SK-N-SH (cell line): Measurements from ENCODE around the gene FKBP5. TPM values are rescaled to one million over a fixed set of nuclear protein-coding genes. Genes with fewer than 3 reads are reported as not detected.

ENCODE experiments used
- CTCF ChIA-PET: fragments of 300-600, 350-600 bp; formaldehyde crosslinking; extraction: SDS; loops from one replicate; lab custom pipeline; 2021; lab: Yijun Ruan, JAX
- POLR2A ChIA-PET: fragments of 350-600 bp; sonication (Branson Sonifier 250); formaldehyde crosslinking; extraction: SDS; loops from one replicate; lab custom pipeline; 2020; ENCODE audit warnings: antibody characterized with exemption, inconsistent platforms; lab: Yijun Ruan, JAX
- DNase-seq: peaks from one replicate; pipeline ENCODE4 v3.0.0; 2012
- H2AFZ ChIP-seq: fragments of 200-600 bp; sonication (generic); 2 replicates; pipeline ENCODE4 v1.8.1; 2016; ENCODE audit warnings: antibody characterized with exemption, mild to moderate bottlenecking, low read depth
- H3F3A ChIP-seq: fragments of 200-600 bp; sonication (generic); replicated peaks from 2 replicates; pipeline ENCODE3; 2016; ENCODE audit warnings: antibody characterized with exemption, mild to moderate bottlenecking; ENCODE audit not compliant: insufficient read depth
- H3K27ac ChIP-seq, 2 experiments: fragments of 200-500 bp in 1 of 2; fragments of 200-600 bp in 1 of 2; sonication (Bioruptor generic) in 1 of 2; sonication (generic), shearing (Covaris generic) in 1 of 2; 2 replicates each; pipeline versions ENCODE4 v1.5.1 to v1.6.1; 2014 to 2016; ENCODE audit warnings: low read depth in 2 of 2, inconsistent platforms in 1 of 2, low read length in 1 of 2, mild to moderate bottlenecking in 1 of 2, mixed read lengths in 1 of 2
- H3K27me3 ChIP-seq: fragments of 200-600 bp; sonication (generic), shearing (Covaris generic); 2 replicates; pipeline ENCODE4 v1.6.1; 2016; ENCODE audit warnings: mixed run types; ENCODE audit not compliant: insufficient read depth
- H3K36me3 ChIP-seq, 2 experiments: fragments of 200-500 bp in 1 of 2; fragments of 200-600 bp in 1 of 2; sonication (Bioruptor generic) in 1 of 2; sonication (generic) in 1 of 2; replicated peaks in 1 of 2; 2 replicates each; pipeline versions ENCODE3 to v1.5.1; 2014 to 2016; ENCODE audit warnings: low read length in 1 of 2, mild to moderate bottlenecking in 1 of 2; ENCODE audit not compliant: insufficient read depth in 2 of 2, control insufficient read depth in 1 of 2
- H3K4me1 ChIP-seq, 2 experiments: fragments of 200-500 bp in 1 of 2; fragments of 200-600 bp in 1 of 2; sonication (Bioruptor generic) in 1 of 2; sonication (generic), shearing (Covaris generic) in 1 of 2; 2 replicates each; pipeline versions ENCODE4 v1.5.1 to v1.6.1; 2014 to 2016; ENCODE audit warnings: low read depth in 1 of 2, low read length in 1 of 2, mixed run types in 1 of 2; ENCODE audit not compliant: insufficient read depth in 2 of 2, control insufficient read depth in 1 of 2
- H3K4me2 ChIP-seq: fragments of 200-600 bp; sonication (generic), shearing (Covaris generic); 2 replicates; pipeline ENCODE4 v1.6.1; 2017; ENCODE audit warnings: mixed run types
- H3K4me3 ChIP-seq, 2 experiments: fragments of 200-500 bp in 1 of 2; fragments of 200-600 bp in 1 of 2; sonication (Bioruptor generic) in 1 of 2; sonication (generic), shearing (Covaris generic) in 1 of 2; 2 replicates each; pipeline versions ENCODE4 v1.5.1 to v1.8.1; 2014 to 2016; ENCODE audit warnings: low read depth in 2 of 2, inconsistent platforms in 1 of 2, low read length in 1 of 2, mild to moderate bottlenecking in 1 of 2, mixed read lengths in 1 of 2, moderate library complexity in 1 of 2
- H3K79me2 ChIP-seq: fragments of 200-600 bp; sonication (generic); 2 replicates; pipeline ENCODE4 v1.8.1; 2017; ENCODE audit warnings: mild to moderate bottlenecking; ENCODE audit not compliant: insufficient read depth
- H3K9ac ChIP-seq: fragments of 200-600 bp; sonication (generic); 2 replicates; pipeline ENCODE4 v1.6.1; 2017; ENCODE audit warnings: mixed run types
- H3K9me2 ChIP-seq: fragments of 200-600 bp; sonication (generic); 2 replicates; pipeline ENCODE4 v1.6.1; 2017; ENCODE audit warnings: mixed run types
- H3K9me3 ChIP-seq: fragments of 200-600 bp; sonication (generic); 2 replicates; pipeline ENCODE4 v1.6.1; 2017; ENCODE audit warnings: mixed run types, mild to moderate bottlenecking, moderate library complexity
- H4K20me1 ChIP-seq: fragments of 200-600 bp; sonication (generic); 2 replicates; pipeline ENCODE4 v1.6.1; 2017; ENCODE audit warnings: mild to moderate bottlenecking, mixed run types; ENCODE audit not compliant: insufficient read depth
- CTCF ChIP-seq: fragments of 200-600 bp; sonication (generic); IDR thresholded peaks from 2 replicates; pipeline ENCODE4 v1.6.1; 2017; ENCODE audit warnings: antibody characterized with exemption, mild to moderate bottlenecking, moderate library complexity
- ELF1 ChIP-seq: IDR thresholded peaks from 2 replicates; pipeline ENCODE4 v1.4.0; 2012
- EZH2phosphoT487 ChIP-seq: fragments of 200-600 bp; sonication (generic); IDR thresholded peaks from 2 replicates; pipeline ENCODE4 v1.6.1; 2017; ENCODE audit warnings: low read depth, mixed run types, mild to moderate bottlenecking, antibody characterized with exemption, moderate library complexity, borderline replicate concordance
- FOXJ3 ChIP-seq: sonication (generic); formaldehyde crosslinking; IDR thresholded peaks from 2 replicates; pipeline ENCODE4 v1.5.1; 2020; ENCODE audit warnings: mild to moderate bottlenecking, missing genetic modification reagents
- FOXM1 ChIP-seq: IDR thresholded peaks from 2 replicates; pipeline ENCODE4 v1.4.0; 2012; ENCODE audit warnings: low read depth, mild to moderate bottlenecking
- GABPA ChIP-seq: IDR thresholded peaks from 2 replicates; pipeline ENCODE4 v1.4.0; 2012; ENCODE audit warnings: low read depth, mild to moderate bottlenecking
- JUND ChIP-seq: IDR thresholded peaks from 2 replicates; pipeline ENCODE4 v1.4.0; 2012
- MAX ChIP-seq: IDR thresholded peaks from 2 replicates; pipeline ENCODE4 v1.4.0; 2012; ENCODE audit warnings: low read depth
- MXI1 ChIP-seq: IDR thresholded peaks from 2 replicates; pipeline ENCODE4 v1.6.1; 2012; ENCODE audit warnings: mild to moderate bottlenecking, low read depth, low read length, improper control_type of control experiment
- PBX3 ChIP-seq: IDR thresholded peaks from 2 replicates; pipeline ENCODE4; 2012
- RAD21 ChIP-seq: IDR thresholded peaks from 2 replicates; pipeline ENCODE4 v1.6.1; 2012; ENCODE audit warnings: mild to moderate bottlenecking, low read length
- RCOR1 ChIP-seq: fragments of 150-350 bp; IDR thresholded peaks from 2 replicates; pipeline ENCODE4 v1.6.1; 2017; ENCODE audit warnings: antibody characterized with exemption, low read length
- RFX5 ChIP-seq: IDR thresholded peaks from 2 replicates; pipeline ENCODE4 v1.6.1; 2012; ENCODE audit warnings: mild to moderate bottlenecking, improper control_type of control experiment, low read length
- RXRA ChIP-seq: IDR thresholded peaks from 2 replicates; pipeline ENCODE4 v1.4.0; 2012; ENCODE audit warnings: low read depth, mild to moderate bottlenecking, borderline replicate concordance
- SIN3A ChIP-seq: IDR thresholded peaks from 2 replicates; pipeline ENCODE4 v1.6.1; 2012; ENCODE audit warnings: low read depth, mild to moderate bottlenecking, low read length, moderate library complexity, borderline replicate concordance
- SMC3 ChIP-seq: IDR thresholded peaks from 2 replicates; pipeline ENCODE4 v1.6.1; 2012; ENCODE audit warnings: low read depth, low read length, improper control_type of control experiment
- TEAD4 ChIP-seq: IDR thresholded peaks from 2 replicates; pipeline ENCODE4 v1.4.0; 2012; ENCODE audit warnings: mild to moderate bottlenecking, borderline replicate concordance; ENCODE audit not compliant: insufficient read depth
- WGBS: methylation state at CpG from one replicate; pipeline ENCODE4 v1.1.6; 2017; ENCODE audit warnings: low lambda C conversion rate; 5-methylcytosine and 5-hydroxymethylcytosine counted together
- polyA plus RNA-seq, 3 experiments: library from polyadenylated mRNA; depleted of rRNA; stranded (reverse); fragments of >200 nt; gene quantifications; 2 replicates each; pipeline ENCODE4 v1.2.3, GENCODE V29; 2012

Gene FKBP5
- polyA plus RNA-seq, 1 of the 3 experiments (the other 2 are of a cell fraction), result 5.1 TPM

GRCh38 chr6:35561113-35561512 lies 127.6 kb downstream of the FKBP5 start:
- POLR2A ChIA-PET, result no interaction called here
- H3K4me2 ChIP-seq, result no peak overlapping the region
- H3K36me3 ChIP-seq, result no peaks in the 10 kb centered on the region
- H3K9me3 ChIP-seq, result no peaks in the 10 kb centered on the region
- H3K4me3 ChIP-seq, result no peak overlapping the region
- H3K27me3 ChIP-seq, result peaks cover 4% of the 10 kb centered on the region
- no peak for DNase-seq
- H2AFZ ChIP-seq, result no peak overlapping the region
- WGBS, result 57% methylated on average over 5 of the region's 5 CpGs
- H3F3A ChIP-seq, result no peaks in the 10 kb centered on the region
- H3K79me2 ChIP-seq, result no peaks in the 10 kb centered on the region
- no peaks in the 10 kb centered on the region for H3K9me2 ChIP-seq
- H3K27ac ChIP-seq, result no peak overlapping the region
- TF ChIP-seq RCOR1, result no peak
- no peak for TF ChIP-seq ELF1
- TF ChIP-seq EZH2phosphoT487, result no peak
- TF ChIP-seq SIN3A, result no peak
- no peak for TF ChIP-seq MXI1
- no peak for TF ChIP-seq GABPA
- no peak for TF ChIP-seq FOXM1
- TF ChIP-seq PBX3, result no peak
- no peak for TF ChIP-seq SMC3
- TF ChIP-seq RXRA, result no peak
- no peak for TF ChIP-seq FOXJ3
- no peak for TF ChIP-seq RFX5
- TF ChIP-seq RAD21, result no peak
- TF ChIP-seq TEAD4, result no peak
- no peak for TF ChIP-seq JUND
- TF ChIP-seq, all 33 proteins: peak for 0
- Histone ChIP-seq H4K20me1 (no peaks in the 10 kb centered on the region), H3K4me1 (peaks cover 0 to 5% of the 10 kb centered on the region in 2 experiments; a peak in 1 of 4 replicates), H3K9ac (no peak overlapping the region)
- CTCF ChIA-PET, result interaction anchor here (1.1 to 1.8 kb wide), 4 partner anchors 11 to 175 kb away, joined by 3 to 6 read pairs (median 4); partner anchors contain the start of gene ARMC12

- Histone ChIP-seq H3K27ac (no peak overlapping the region), H3K36me3 (no peaks in the 10 kb centered on the region), H3K9me3 (no peaks in the 10 kb centered on the region), H4K20me1 (no peaks in the 10 kb centered on the region), H2AFZ (no peak overlapping the region), H3F3A (no peaks in the 10 kb centered on the region), H3K4me2 (no peak overlapping the region)
- CTCF ChIA-PET, result no interaction called here
- no peak for TF ChIP-seq MAX
- no peak for TF ChIP-seq SIN3A
- no peak for TF ChIP-seq SMC3
- no peak for TF ChIP-seq RXRA
- no peak for TF ChIP-seq JUND
- TF ChIP-seq RFX5, result no peak
- no peak for TF ChIP-seq CTCF
- TF ChIP-seq FOXJ3, result no peak
- no peak for TF ChIP-seq RCOR1
- no peak for TF ChIP-seq GABPA
- no peak for TF ChIP-seq FOXM1
- TF ChIP-seq, all 33 proteins: peak for 0
- H3K4me1 ChIP-seq, result no peaks in the 10 kb centered on the region; a peak in 1 of 4 replicates
- H3K79me2 ChIP-seq, result no peaks in the 10 kb centered on the region
- no peak overlapping the region for H3K4me3 ChIP-seq
- no peaks in the 10 kb centered on the region; the same call in 1 of the 2 replicates for H3K27me3 ChIP-seq
- no peak overlapping the region for H3K9ac ChIP-seq
- H3K9me2 ChIP-seq, result no peaks in the 10 kb centered on the region
- WGBS, result 79% methylated on average over 12 of the region's 12 CpGs
- POLR2A ChIA-PET, result no interaction called here
- no peak for DNase-seq
Observed at GRCh38 chr6:35558571-35558970, 130.1 kb downstream of the FKBP5 start.
